Measurements from ENCODE around the gene UBE2D2. TPM values are rescaled to one million over a fixed set of nuclear protein-coding genes. Genes with fewer than 3 reads are reported as not detected.

UBE2D2 gene
- total and polyA plus RNA-seq, 2 of the 4 experiments (the other 2 are of a cell fraction): 26.9 to 35.7 TPM

- TF ChIP-seq CHD1 (IDR thresholded peaks at IDR 0.05; ENCODE audit: low read depth, low read length) (no peak), MXI1 (IDR thresholded peaks at IDR 0.05; ENCODE audit: borderline replicate concordance, low read depth, low read length) (peak; percentile 26; the same call in 1 of the 2 replicates), MAZ (IDR thresholded peaks at IDR 0.05; ENCODE audit: borderline replicate concordance, low read depth, low read length) (peak; percentile 64; the same call in 1 of the 2 replicates), POLR2A (IDR thresholded peaks at IDR 0.05; ENCODE audit: low read depth, low read length) (0 out of 2 replicates have a peak, but pooled peaks have one; percentile 81), SMC3 (IDR thresholded peaks at IDR 0.05; ENCODE audit: low read depth, low read length) (no peak), BHLHE40 (IDR thresholded peaks at IDR 0.05; ENCODE audit: low read depth, low read length) (no peak)
Observed at GRCh38 chr5:139560752-139561654, at the start of gene UBE2D2 (continued).
